Testis (tissue), 3 donors: ENCODE measurements around the gene RAB39B. TPM values are rescaled to one million over a fixed set of nuclear protein-coding genes. Genes with fewer than 3 reads are reported as not detected.

ENCODE experiments used
- DNase-seq: peaks from one replicate; pipeline ENCODE4 v3.0.0-alpha.2; 2019
- H3K27ac ChIP-seq, 2 donors: fragments of 200-600 bp; sonication (generic); one replicate each; pipeline ENCODE4 v1.5.1; 2019
- H3K27me3 ChIP-seq: fragments of 200-600 bp; sonication (generic); one replicate; pipeline ENCODE4 v1.5.1; 2019
- H3K36me3 ChIP-seq: fragments of 200-600 bp; sonication (generic); one replicate; pipeline ENCODE4 v1.5.1; 2017; ENCODE audit warnings: low read depth; ENCODE audit errors: missing control alignments
- H3K4me1 ChIP-seq: fragments of 200-600 bp; sonication (generic); one replicate; pipeline ENCODE4 v1.5.1; 2019
- H3K4me3 ChIP-seq, 2 donors: fragments of 200-600 bp; sonication (generic); one replicate each; pipeline ENCODE4 v1.5.1; 2017 to 2019
- H3K9me3 ChIP-seq: fragments of 200-600 bp; sonication (generic); one replicate; pipeline ENCODE4 v1.5.1; 2017
- CTCF ChIP-seq, 3 experiments: fragments of 450-650 bp in 2 of 3; fragments of 200-600 bp in 1 of 3; sonication (generic) in 1 of 3; IDR thresholded peaks; one replicate each; pipeline ENCODE4 v1.5.1; 2016 to 2019; ENCODE audit warnings: antibody characterized with exemption in 3 of 3, mild to moderate bottlenecking in 2 of 3, moderate library complexity in 1 of 3
- POLR2A ChIP-seq: fragments of 450-650 bp; IDR thresholded peaks from one replicate; pipeline ENCODE4 v1.6.1; 2017; ENCODE audit warnings: antibody characterized with exemption, mild to moderate bottlenecking, moderate library complexity
- WGBS, 2 donors: methylation state at CpG; one replicate each; pipeline ENCODE4 v1.1.5; 2018; 5-methylcytosine and 5-hydroxymethylcytosine counted together
- intact Hi-C: fragments of 100-400 bp; cut with DNase I; formaldehyde crosslinking; loops from one replicate; pipeline ENCODE4 v1.15.1; 2023; ENCODE audit warnings: low total_unique reads
- polyA plus RNA-seq: library from polyadenylated mRNA; stranded (reverse); fragments of 350-450 nt; fragmentation: Illumina TruSeq; extraction: RNeasy Lipid Tissue Mini Kit (QIAGEN cat#74804); gene quantifications from one replicate; pipeline ENCODE4 v1.2.3, GENCODE V29; 2014; ENCODE audit warnings: low read depth, low replicate concordance; ENCODE audit not compliant: insufficient read depth
- total RNA-seq, 2 donors: library from RNA; depleted of rRNA; stranded (reverse); fragments of >200 nt; gene quantifications; one replicate each; pipeline ENCODE4 v1.2.3, GENCODE V29; 2016

The RAB39B gene
- total and polyA plus RNA-seq, 3 donors from 2014 or later, result 1.8 to 3.4 (median 2.5) TPM

GRCh38 chrX:155218777-155219176 lies 45.5 kb downstream of the RAB39B start:
- Histone ChIP-seq H3K36me3 (no peaks in the 10 kb centered on the region), H3K4me3 (no peak overlapping the region), H3K9me3 (no peaks in the 10 kb centered on the region), H3K27me3 (no peaks in the 10 kb centered on the region), H3K4me1 (peaks cover 3% of the 10 kb centered on the region), H3K27ac (no peak overlapping the region)
- intact Hi-C loops, result no loop called here
- TF ChIP-seq CTCF (IDR thresholded peaks at IDR 0.05) (no peak), POLR2A (no peak)
- DNase-seq, result no peak
- 77 to 80% methylated on average over 2 of the region's 2 CpGs for WGBS, 2 donors

GRCh38 chrX:155216940-155217440 lies 47.3 kb downstream of the RAB39B start:
- intact Hi-C loops, result no loop called here
- peak; percentile 13 for DNase-seq
- peaks cover 3% of the 10 kb centered on the region for H3K4me1 ChIP-seq

GRCh38 chrX:155216179-155216939 lies 47.9 kb downstream of the RAB39B start, which contains the start of gene VBP1:
VBP1 (plus strand) TSS chrX:155216460; CDS start chrX:155216483, 23 bp downstream.
- H3K4me1 ChIP-seq, result peaks cover 3% of the 10 kb centered on the region
- intact Hi-C loops, result no loop called here
- TF ChIP-seq CTCF (IDR thresholded peaks at IDR 0.05) (peak in 1 of 3 experiments; percentile 31), POLR2A (no peak)
- peak; percentile 96 for DNase-seq
- peak within 1 kb of the TSS; percentile 67 to 76 for H3K4me3 ChIP-seq
- H3K36me3 ChIP-seq, result no peaks in the 10 kb centered on the region
- H3K9me3 ChIP-seq, result no peaks in the 10 kb centered on the region
- 0% methylated on average over 7 to 29 of the region's 53 CpGs for WGBS, 2 donors
- H3K27ac ChIP-seq, result peak within 1 kb of the TSS; percentile 90 to 93
- no peaks in the 10 kb centered on the region for H3K27me3 ChIP-seq

More at GRCh38 chrX:155216940-155217440, 47.3 kb downstream of the RAB39B start:
- H3K27me3 ChIP-seq, result no peaks in the 10 kb centered on the region
- TF ChIP-seq POLR2A, result no peak
- no peak for TF ChIP-seq CTCF (IDR thresholded peaks at IDR 0.05)
- no peaks in the 10 kb centered on the region for H3K9me3 ChIP-seq
- peak overlapping the region; percentile 90 to 93 for H3K27ac ChIP-seq
- H3K4me3 ChIP-seq, result peak overlapping the region; percentile 67 to 76
- H3K36me3 ChIP-seq, result no peaks in the 10 kb centered on the region
- 3 to 4% methylated on average over 11 of the region's 11 CpGs for WGBS, 2 donors

- WGBS, 2 donors, result 35 to 51% methylated on average over 8 to 15 of the region's 15 CpGs
- H3K36me3 ChIP-seq, result no peaks in the 10 kb centered on the region
- H3K4me1 ChIP-seq, result peaks cover 3% of the 10 kb centered on the region
- H3K27ac ChIP-seq, result peak overlapping the region; percentile 82 to 90
- no peaks in the 10 kb centered on the region for H3K27me3 ChIP-seq
- TF ChIP-seq CTCF (IDR thresholded peaks at IDR 0.05), result no peak
- DNase-seq, result no peak
- H3K9me3 ChIP-seq, result no peaks in the 10 kb centered on the region
- peak overlapping the region; percentile 67 to 76 for H3K4me3 ChIP-seq
- intact Hi-C loops, result no loop called here
These were observed 48.7 kb downstream of the RAB39B start for GRCh38 chrX:155215443-155216178.
